GM18951 (cell line): ENCODE data around the gene KCND2.

Experiments
- POLR2A ChIP-seq: IDR thresholded peaks from 4 replicates; pipeline ENCODE4 v1.6.1; 2011; ENCODE audit warnings: mild to moderate bottlenecking; ENCODE audit not compliant: insufficient read length, insufficient read depth; ENCODE audit errors: extremely low read depth
- in situ Hi-C: fragments of 300-500 bp; cut with MboI; formaldehyde crosslinking; loops from one replicate; pipeline ENCODE4 v1.12.0; 2022; ENCODE audit warnings: low sequenced_read_pairs, mixed read lengths, inconsistent platforms; ENCODE audit not compliant: unreplicated experiment

Gene KCND2

DNA sequence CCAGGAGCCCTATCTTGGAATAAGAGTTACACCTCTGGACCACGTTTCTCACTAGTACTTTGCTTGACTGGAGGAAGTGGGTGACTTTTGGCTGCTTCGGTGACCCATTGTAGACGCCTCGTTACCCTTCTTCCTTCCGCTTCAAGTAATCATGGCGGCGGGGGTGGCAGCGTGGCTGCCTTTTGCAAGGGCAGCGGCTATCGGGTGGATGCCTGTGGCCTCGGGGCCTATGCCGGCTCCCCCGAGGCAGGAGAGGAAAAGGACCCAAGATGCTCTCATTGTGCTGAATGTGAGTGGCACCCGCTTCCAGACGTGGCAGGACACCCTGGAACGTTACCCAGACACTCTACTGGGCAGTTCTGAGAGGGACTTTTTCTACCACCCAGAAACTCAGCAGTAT, 1.5 kb downstream of the KCND2 start:
- no peak for TF ChIP-seq POLR2A
- in situ Hi-C loops, result loop anchor here (25.0 kb wide), 1 partner anchor 337 kb away; no protein-coding TSS in a partner anchor

DNA sequence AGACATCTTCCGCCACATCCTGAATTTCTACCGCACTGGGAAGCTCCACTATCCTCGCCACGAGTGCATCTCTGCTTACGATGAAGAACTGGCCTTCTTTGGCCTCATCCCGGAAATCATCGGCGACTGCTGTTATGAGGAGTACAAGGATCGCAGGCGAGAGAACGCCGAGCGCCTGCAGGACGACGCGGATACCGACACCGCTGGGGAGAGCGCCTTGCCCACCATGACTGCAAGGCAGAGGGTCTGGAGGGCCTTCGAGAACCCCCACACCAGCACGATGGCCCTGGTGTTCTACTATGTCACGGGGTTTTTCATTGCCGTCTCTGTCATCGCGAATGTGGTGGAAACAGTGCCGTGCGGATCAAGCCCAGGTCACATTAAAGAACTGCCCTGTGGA, 1.9 kb downstream of the KCND2 start:
- TF ChIP-seq POLR2A, result no peak
- in situ Hi-C loops, result loop anchor here (25.0 kb wide), 1 partner anchor 338 kb away; no protein-coding TSS in a partner anchor

- no peak for TF ChIP-seq POLR2A
- in situ Hi-C loops, result no loop called here
Measured at GRCh38 chr7:120276720-120277119, 3.7 kb downstream of the KCND2 start.

DNA sequence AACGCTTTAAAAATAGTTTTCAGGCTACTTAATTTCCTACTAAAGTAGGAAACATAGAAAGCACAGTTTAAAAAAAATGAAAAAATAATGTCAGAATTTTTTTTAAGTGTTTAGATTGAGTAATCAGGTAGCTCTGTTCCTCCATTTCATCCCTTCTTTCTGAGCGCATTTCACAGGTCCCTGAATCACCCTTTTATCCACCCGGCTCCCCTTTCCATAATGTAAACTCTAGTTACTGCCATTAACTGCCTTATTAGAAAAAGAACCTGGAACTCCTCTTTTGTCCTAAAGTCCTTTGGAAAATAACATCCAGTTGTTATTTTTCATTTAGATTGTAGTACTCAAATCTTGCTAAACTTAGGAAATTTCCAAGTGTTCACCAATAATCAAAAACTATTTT, 5.8 kb downstream of the KCND2 start:
- no peak for TF ChIP-seq POLR2A
- in situ Hi-C loops, result no loop called here

DNA sequence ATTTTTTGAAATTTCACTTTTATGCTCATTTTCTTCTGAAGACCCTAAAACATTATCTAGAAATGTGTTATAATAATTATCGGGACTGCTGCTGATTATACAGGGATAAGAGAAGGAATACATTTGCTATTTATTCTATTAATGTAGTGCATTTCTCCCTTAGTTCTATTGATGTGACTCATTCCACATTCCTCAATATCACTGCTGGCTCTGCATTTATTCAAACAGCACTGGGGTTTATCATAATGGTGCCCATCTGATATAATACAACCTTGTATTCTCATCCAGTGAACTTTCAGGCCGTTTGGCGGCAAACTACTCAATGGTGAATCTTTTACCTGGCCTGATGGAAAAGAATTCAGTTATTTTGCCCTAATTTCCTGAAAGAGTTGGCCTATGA, 7.8 kb downstream of the KCND2 start:
- TF ChIP-seq POLR2A, result no peak
- in situ Hi-C loops, result no loop called here

GRCh38 chr7:120293027-120293426, 20.1 kb downstream of the KCND2 start:
- in situ Hi-C loops, result no loop called here
- no peak for TF ChIP-seq POLR2A

DNA sequence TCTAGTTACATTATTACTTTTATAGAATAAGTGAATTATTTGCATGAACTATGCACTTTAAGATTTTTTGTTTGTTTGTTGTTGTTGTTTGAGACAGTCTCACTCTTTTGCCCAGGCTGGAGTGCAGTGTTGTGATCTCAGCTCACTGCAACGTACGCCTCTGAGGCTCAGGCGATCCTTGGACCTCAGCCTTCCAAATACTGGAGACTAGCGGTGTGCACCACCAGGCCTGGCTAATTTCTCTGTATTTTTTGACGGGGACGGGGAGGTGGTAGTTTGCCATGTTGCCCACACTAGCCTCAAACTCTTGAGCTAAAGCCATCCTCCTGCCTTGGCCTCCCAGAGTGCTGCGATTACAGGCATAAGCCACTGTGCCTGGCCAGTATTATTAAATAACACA, 29.2 kb downstream of the KCND2 start:
- in situ Hi-C loops, result no loop called here
- no peak for TF ChIP-seq POLR2A

DNA sequence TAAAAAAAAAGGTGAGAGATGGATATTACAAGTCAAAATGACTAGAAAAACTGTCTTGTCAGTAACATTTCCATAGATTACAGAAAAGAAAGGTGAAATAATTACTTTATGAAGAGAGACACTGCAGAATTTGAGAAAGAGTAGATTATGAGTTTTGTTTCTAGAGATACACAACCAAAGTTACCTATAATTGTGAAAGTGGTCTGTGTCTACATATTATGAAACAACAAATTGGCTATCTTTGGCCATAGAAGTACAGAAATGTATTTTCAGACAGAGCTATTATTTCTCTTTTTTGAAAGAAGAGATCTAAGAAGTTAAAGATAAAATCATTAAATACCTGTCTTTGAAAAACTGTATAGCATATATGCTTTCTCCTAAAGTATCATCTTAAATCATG, 30.1 kb downstream of the KCND2 start:
- in situ Hi-C loops, result no loop called here
- no peak for TF ChIP-seq POLR2A

DNA sequence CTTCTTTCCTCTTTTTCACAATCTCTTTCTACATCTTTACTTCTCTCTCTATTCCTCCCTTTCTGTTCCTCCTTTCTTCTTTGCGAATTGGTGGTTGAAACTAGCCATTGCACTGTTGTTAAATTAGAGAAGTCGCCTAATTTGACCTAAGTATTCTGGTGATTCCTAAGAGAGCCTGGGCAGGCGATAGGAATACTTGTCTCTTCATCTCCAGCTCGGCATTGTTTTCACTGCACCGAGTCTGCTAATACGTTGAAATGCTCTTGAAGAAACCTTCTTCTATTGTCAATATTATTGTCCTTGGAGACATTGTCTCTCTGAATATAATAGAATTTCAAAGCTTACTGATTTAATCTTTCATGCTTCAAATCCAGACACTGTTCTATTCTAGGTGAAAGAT, 31.7 kb downstream of the KCND2 start:
- no peak for TF ChIP-seq POLR2A
- in situ Hi-C loops, result no loop called here

- in situ Hi-C loops, result no loop called here
- TF ChIP-seq POLR2A, result no peak
Measured at GRCh38 chr7:120307991-120308545, 35.1 kb downstream of the KCND2 start.

DNA sequence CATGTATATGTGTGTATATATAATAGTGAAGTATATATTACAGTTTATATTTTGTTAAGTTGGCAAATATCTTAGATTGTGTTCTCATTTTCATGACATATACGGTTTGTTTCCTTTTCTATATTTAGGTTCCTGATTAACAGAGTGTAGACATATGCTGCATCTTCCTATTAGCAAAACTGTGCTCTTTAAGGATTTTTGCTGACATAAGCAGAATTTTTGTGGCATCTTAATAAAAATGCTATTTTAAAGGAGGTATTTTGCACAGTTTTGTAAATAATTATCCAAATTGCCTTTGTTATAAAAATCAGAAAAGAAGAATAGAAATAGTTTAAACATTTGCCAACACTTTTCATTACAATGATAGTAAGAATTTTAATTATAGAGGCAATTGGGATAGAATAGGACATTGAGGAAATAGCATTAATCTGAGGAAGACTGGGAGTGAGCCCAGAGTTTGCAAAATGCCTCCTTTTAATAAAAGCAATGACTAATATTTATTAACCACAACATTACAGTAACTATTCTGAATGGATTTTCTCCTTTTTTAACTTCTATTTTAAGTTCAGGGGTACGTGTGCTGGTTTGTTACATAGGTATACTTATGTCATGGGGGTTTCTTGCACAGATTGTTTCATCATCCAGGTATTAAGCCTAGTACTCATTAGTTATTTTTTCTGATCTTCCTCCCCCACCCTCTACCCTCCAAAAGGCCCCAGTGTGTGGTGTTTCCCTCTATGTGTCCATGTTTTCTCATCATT, 38.2 kb downstream of the KCND2 start:
- in situ Hi-C loops, result no loop called here

GRCh38 chr7:120320218-120320961, 47.4 kb downstream of the KCND2 start:
- in situ Hi-C loops, result no loop called here
- no peak for TF ChIP-seq POLR2A

More for the DNA sequence above, 38.2 kb downstream of the KCND2 start:
- no peak for TF ChIP-seq POLR2A

DNA sequence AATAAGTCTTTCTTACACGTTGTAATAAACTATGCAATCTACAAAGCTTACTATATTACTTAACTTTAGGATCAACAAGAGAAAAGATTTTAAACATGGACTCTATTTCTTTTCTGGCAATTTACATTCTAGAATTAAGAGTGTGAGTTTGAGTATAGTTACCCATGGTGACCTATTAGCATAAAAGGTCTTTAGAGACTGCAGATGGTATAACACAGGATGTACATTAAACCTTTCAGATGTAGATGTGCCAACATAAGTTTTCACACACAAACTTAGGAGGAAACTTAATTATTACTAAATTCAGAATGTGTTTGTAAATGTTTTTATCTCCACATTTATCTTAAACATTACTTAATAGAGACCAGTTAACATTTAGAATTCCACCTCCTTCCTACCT, 54.1 kb downstream of the KCND2 start:
- no peak for TF ChIP-seq POLR2A
- in situ Hi-C loops, result no loop called here

GRCh38 chr7:120332433-120332832, 59.5 kb downstream of the KCND2 start:
- no peak for TF ChIP-seq POLR2A
- in situ Hi-C loops, result no loop called here
